GM23248 (cell line): ENCODE measurements around the gene IGF2BP3. TPM values are rescaled to one million over a fixed set of nuclear protein-coding genes. Genes with fewer than 3 reads are reported as not detected.

ENCODE experiments used
- DNase-seq: peaks from one replicate; pipeline ENCODE4 v3.0.0-alpha.2; 2015
- H2AFZ ChIP-seq: fragments of 200-600 bp; sonication (generic); 2 replicates; pipeline ENCODE4 v1.6.1; 2016; ENCODE audit warnings: antibody characterized with exemption
- H3F3A ChIP-seq: fragments of 200-600 bp; sonication (generic); 2 replicates; pipeline ENCODE4 v1.6.1; 2016; ENCODE audit warnings: mild to moderate bottlenecking, antibody characterized with exemption, mixed run types; ENCODE audit not compliant: insufficient read depth
- H3K27ac ChIP-seq: fragments of 200-600 bp; sonication (generic); 2 replicates; pipeline ENCODE4 v1.5.1; 2016; ENCODE audit warnings: mild to moderate bottlenecking
- H3K27me3 ChIP-seq: fragments of 200-600 bp; sonication (generic); replicated peaks from 2 replicates; pipeline ENCODE4 v1.6.1; 2016; ENCODE audit warnings: mild to moderate bottlenecking; ENCODE audit not compliant: insufficient read depth
- H3K36me3 ChIP-seq: fragments of 200-600 bp; sonication (generic); 2 replicates; pipeline ENCODE4 v1.6.1; 2016; ENCODE audit warnings: low read depth, mild to moderate bottlenecking
- H3K4me1 ChIP-seq: fragments of 200-600 bp; sonication (generic); 2 replicates; pipeline ENCODE4 v1.6.1; 2016; ENCODE audit warnings: mild to moderate bottlenecking; ENCODE audit not compliant: insufficient read depth
- H3K4me2 ChIP-seq: fragments of 200-600 bp; sonication (generic); one replicate; pipeline ENCODE4 v1.6.1; 2016; ENCODE audit warnings: mild to moderate bottlenecking; ENCODE audit not compliant: unreplicated experiment
- H3K4me3 ChIP-seq: fragments of 200-600 bp; sonication (generic); 2 replicates; pipeline ENCODE4 v1.5.1; 2016; ENCODE audit warnings: mild to moderate bottlenecking
- H3K79me2 ChIP-seq: fragments of 200-600 bp; sonication (generic); 2 replicates; pipeline ENCODE4 v1.6.1; 2016; ENCODE audit warnings: mild to moderate bottlenecking; ENCODE audit not compliant: insufficient read depth
- H3K9ac ChIP-seq: fragments of 200-600 bp; sonication (generic); 2 replicates; pipeline ENCODE4 v1.6.1; 2016; ENCODE audit warnings: mild to moderate bottlenecking
- H3K9me2 ChIP-seq: fragments of 200-600 bp; sonication (generic); 2 replicates; pipeline ENCODE4 v1.6.1; 2016; ENCODE audit warnings: mixed run types, mild to moderate bottlenecking, moderate library complexity; ENCODE audit not compliant: insufficient read depth
- H3K9me3 ChIP-seq: fragments of 200-600 bp; sonication (generic); one replicate; pipeline ENCODE4 v1.6.1; 2017; ENCODE audit warnings: low read depth
- H4K20me1 ChIP-seq: fragments of 200-600 bp; sonication (generic); 2 replicates; pipeline ENCODE4 v1.6.0; 2016; ENCODE audit not compliant: insufficient read depth
- EZH2 ChIP-seq: fragments of 200-600 bp; sonication (generic); IDR thresholded peaks from 2 replicates; pipeline ENCODE4 v1.6.1; 2018; ENCODE audit warnings: antibody characterized with exemption, mild to moderate bottlenecking; ENCODE audit not compliant: insufficient read depth, poor library complexity, severe bottlenecking
- EZH2phosphoT487 ChIP-seq: fragments of 200-600 bp; sonication (generic); IDR thresholded peaks from 2 replicates; pipeline ENCODE4 v1.6.1; 2018; ENCODE audit warnings: antibody characterized with exemption, moderate library complexity, mild to moderate bottlenecking, low read depth; ENCODE audit not compliant: insufficient read depth
- WGBS, 2 experiments: methylation state at CpG; one replicate each; pipeline ENCODE4 v1.1.6; 2015 to 2017; ENCODE audit warnings: low lambda C conversion rate in 2 of 2, low coverage in 1 of 2; ENCODE audit errors: missing lambda C conversion rate in 2 of 2; 5-methylcytosine and 5-hydroxymethylcytosine counted together
- in situ Hi-C: fragments of 300-500 bp; cut with MboI; formaldehyde crosslinking; loops from 2 replicates; pipeline ENCODE4 v1.15.0; 2020
- polyA plus RNA-seq: library from polyadenylated mRNA; unstranded; fragments of >200 nt; fragmentation: Nextera tagmentation; extraction: Ambion mirVana; gene quantifications from 2 replicates; pipeline ENCODE4 v1.2.1, GENCODE V29; 2016
- total RNA-seq: library from RNA; depleted of rRNA; stranded (reverse); fragments of >200 nt; shearing (Covaris generic); gene quantifications from 2 replicates; pipeline ENCODE4 v1.2.3, GENCODE V29; 2014

IGF2BP3 gene
- total and polyA plus RNA-seq, 2 experiments from 2014 or later: 7.6 to 18.2 TPM

- H3F3A ChIP-seq: peaks cover 52% of the 10 kb centered on the region
- peaks cover 5% of the 10 kb centered on the region; the same call in 1 of the 2 replicates for H3K36me3 ChIP-seq
- TF ChIP-seq EZH2: no peak
- no peak for TF ChIP-seq EZH2phosphoT487
- H2AFZ ChIP-seq: no peak overlapping the region
- WGBS, 2 experiments: 97% methylated on average over 2 of the region's 2 CpGs
- H4K20me1 ChIP-seq: no peaks in the 10 kb centered on the region
- H3K9me2 ChIP-seq: no peaks in the 10 kb centered on the region
- peaks cover 25% of the 10 kb centered on the region; the same call in 1 of the 2 replicates for H3K79me2 ChIP-seq
- H3K4me1 ChIP-seq: peaks cover 43% of the 10 kb centered on the region
- H3K9ac ChIP-seq: no peak overlapping the region
- no peak overlapping the region for H3K4me3 ChIP-seq
- no peak for DNase-seq
- no peaks in the 10 kb centered on the region for H3K27me3 ChIP-seq
- no peak overlapping the region for H3K27ac ChIP-seq
- no peak overlapping the region for H3K4me2 ChIP-seq
- no peaks in the 10 kb centered on the region for H3K9me3 ChIP-seq
- in situ Hi-C loops: no loop called here
These were observed 119.8 kb downstream of the IGF2BP3 start for GRCh38 chr7:23350466-23350865.

- Histone ChIP-seq H3K9me2 (no peaks in the 10 kb centered on the region), H4K20me1 (no peaks in the 10 kb centered on the region), H3K9me3 (no peaks in the 10 kb centered on the region), H3K9ac (no peak overlapping the region), H3K79me2 (peaks cover 26% of the 10 kb centered on the region; the same call in 1 of the 2 replicates), H3F3A (peaks cover 54% of the 10 kb centered on the region), H3K4me2 (peak overlapping the region; percentile 67), H3K27ac (peak overlapping the region; percentile 40), H3K4me3 (peak overlapping the region; percentile 5; the same call in 1 of the 2 replicates), H3K27me3 (no peaks in the 10 kb centered on the region), H2AFZ (no peak overlapping the region), H3K36me3 (peaks cover 13% of the 10 kb centered on the region; the same call in 1 of the 2 replicates), H3K4me1 (peaks cover 43% of the 10 kb centered on the region)
- TF ChIP-seq EZH2 (no peak), EZH2phosphoT487 (no peak)
- WGBS, 2 experiments: 29 to 32% methylated on average over 7 of the region's 7 CpGs
- DNase-seq: peak; percentile 85
- in situ Hi-C loops: no loop called here
These were observed 120.7 kb downstream of the IGF2BP3 start for GRCh38 chr7:23349484-23350157.

GRCh38 chr7:23347682-23348180, 122.6 kb downstream of the IGF2BP3 start:
- Histone ChIP-seq H3F3A (peaks cover 58% of the 10 kb centered on the region), H3K4me3 (peak overlapping the region; percentile 65), H4K20me1 (no peaks in the 10 kb centered on the region), H3K36me3 (peaks cover 23% of the 10 kb centered on the region; the same call in 1 of the 2 replicates), H3K9ac (peak overlapping the region; percentile 66), H3K27ac (peak overlapping the region; percentile 88), H3K27me3 (no peaks in the 10 kb centered on the region), H3K4me2 (peak overlapping the region; percentile 95), H3K79me2 (peaks cover 17% of the 10 kb centered on the region; the same call in 1 of the 2 replicates), H3K4me1 (peaks cover 54% of the 10 kb centered on the region), H2AFZ (no peak overlapping the region), H3K9me3 (no peaks in the 10 kb centered on the region), H3K9me2 (no peaks in the 10 kb centered on the region)
- TF ChIP-seq EZH2 (no peak), EZH2phosphoT487 (no peak)
- in situ Hi-C loops: no loop called here
- WGBS, 2 experiments: 1 to 2% methylated on average over 8 of the region's 8 CpGs
- peak; percentile 93 for DNase-seq

GRCh38 chr7:23347033-23347681, 123.1 kb downstream of the IGF2BP3 start:
- in situ Hi-C loops: no loop called here
- Histone ChIP-seq H3K4me1 (peaks cover 54% of the 10 kb centered on the region), H3K4me3 (peak overlapping the region; percentile 65), H3F3A (peaks cover 58% of the 10 kb centered on the region), H3K79me2 (peaks cover 17% of the 10 kb centered on the region; the same call in 1 of the 2 replicates), H3K9ac (peak overlapping the region; percentile 66), H4K20me1 (no peaks in the 10 kb centered on the region), H3K27ac (peak overlapping the region; percentile 88), H3K9me2 (no peaks in the 10 kb centered on the region), H3K36me3 (peaks cover 25% of the 10 kb centered on the region; the same call in 1 of the 2 replicates), H3K27me3 (no peaks in the 10 kb centered on the region), H3K4me2 (peak overlapping the region; percentile 95), H3K9me3 (no peaks in the 10 kb centered on the region), H2AFZ (no peak overlapping the region)
- DNase-seq: peak; percentile 45
- WGBS, 2 experiments: 75 to 78% methylated on average over 9 of the region's 9 CpGs
- no peak for TF ChIP-seq EZH2phosphoT487
- TF ChIP-seq EZH2: no peak
